ENCODE results near the gene MFGE8. TPM values are rescaled to one million over a fixed set of nuclear protein-coding genes. Genes with fewer than 3 reads are reported as not detected.
"Not testable (repeated sequence)": the region's sequence is repeated elsewhere in the genome, so short reads cannot be mapped to it uniquely, and the experiment has no call there.

The MFGE8 gene
- 83.7 TPM for polyA plus RNA-seq (2012; ENCODE audit: insufficient read depth, insufficient read length)

- DNase-seq (ENCODE audit: low read depth, low spot score), result peak; percentile 73
- peak within 1 kb of the TSS; percentile 73 for H3K4me3 ChIP-seq (ENCODE audit: low read length)
Observed at GRCh38 chr15:88913017-88913849, at the start of gene MFGE8. Gene MFGE8, minus strand, starts transcription at chr15:88913379. Its CDS starts 60 bp downstream, at chr15:88913319.

- no peak for DNase-seq (ENCODE audit: low read depth, low spot score)
Observed at GRCh38 chr15:88959445-88959844, 46.3 kb upstream of the MFGE8 start.

GRCh38 chr15:88956906-88957305 is 43.7 kb upstream of the MFGE8 start:
- no peak overlapping the region for H3K4me3 ChIP-seq (ENCODE audit: low read length)
- DNase-seq (ENCODE audit: low read depth, low spot score), result no peak

More at GRCh38 chr15:88959445-88959844, 46.3 kb upstream of the MFGE8 start:
- no peak overlapping the region for H3K4me3 ChIP-seq (ENCODE audit: low read length)

- no peak overlapping the region for H3K4me3 ChIP-seq (ENCODE audit: low read length)
Observed at GRCh38 chr15:88956263-88956662, 43.1 kb upstream of the MFGE8 start.

GRCh38 chr15:88954431-88955277 is 41.5 kb upstream of the MFGE8 start:
- H3K4me3 ChIP-seq (ENCODE audit: low read length), result no peak overlapping the region
- DNase-seq (ENCODE audit: low read depth, low spot score), result no peak

More at GRCh38 chr15:88956263-88956662, 43.1 kb upstream of the MFGE8 start:
- DNase-seq (ENCODE audit: low read depth, low spot score), result no peak

- no peak for DNase-seq (ENCODE audit: low read depth, low spot score)
- no peak overlapping the region for H3K4me3 ChIP-seq (ENCODE audit: low read length)
Observed at GRCh38 chr15:88950600-88951160, 37.5 kb upstream of the MFGE8 start.

- no peak for DNase-seq (ENCODE audit: low read depth, low spot score)
- H3K4me3 ChIP-seq (ENCODE audit: low read length), result no peak overlapping the region
Observed at GRCh38 chr15:88949734-88950400, 36.7 kb upstream of the MFGE8 start.

GRCh38 chr15:88940110-88940675 is 27.0 kb upstream of the MFGE8 start:
- DNase-seq (ENCODE audit: low read depth, low spot score), result no peak
- H3K4me3 ChIP-seq (ENCODE audit: low read length), result no peak overlapping the region

GRCh38 chr15:88939486-88939806 is 26.3 kb upstream of the MFGE8 start:
- no peak overlapping the region for H3K4me3 ChIP-seq (ENCODE audit: low read length)
- DNase-seq (ENCODE audit: low read depth, low spot score), result no peak

GRCh38 chr15:88938802-88939485 is 25.8 kb upstream of the MFGE8 start:
- H3K4me3 ChIP-seq (ENCODE audit: low read length), result no peak overlapping the region

GRCh38 chr15:88934449-88934848 is 21.3 kb upstream of the MFGE8 start:
- DNase-seq (ENCODE audit: low read depth, low spot score), result not testable (repeated sequence)

More at GRCh38 chr15:88938802-88939485, 25.8 kb upstream of the MFGE8 start:
- DNase-seq (ENCODE audit: low read depth, low spot score), result no peak

GRCh38 chr15:88932875-88933330 is 19.7 kb upstream of the MFGE8 start:
- DNase-seq (ENCODE audit: low read depth, low spot score), result no peak
- H3K4me3 ChIP-seq (ENCODE audit: low read length), result no peak overlapping the region

More at GRCh38 chr15:88934449-88934848, 21.3 kb upstream of the MFGE8 start:
- not testable (repeated sequence) for H3K4me3 ChIP-seq (ENCODE audit: low read length)

- no peak for DNase-seq (ENCODE audit: low read depth, low spot score)
Observed at GRCh38 chr15:88932271-88932874, 19.2 kb upstream of the MFGE8 start.

GRCh38 chr15:88930579-88930978 is 17.4 kb upstream of the MFGE8 start:
- H3K4me3 ChIP-seq (ENCODE audit: low read length), result no peak overlapping the region
- no peak for DNase-seq (ENCODE audit: low read depth, low spot score)

More at GRCh38 chr15:88932271-88932874, 19.2 kb upstream of the MFGE8 start:
- H3K4me3 ChIP-seq (ENCODE audit: low read length), result no peak overlapping the region

- DNase-seq (ENCODE audit: low read depth, low spot score); H3K4me3 ChIP-seq (ENCODE audit: low read length): not testable (repeated sequence)
Observed at GRCh38 chr15:88929358-88930098, 16.3 kb upstream of the MFGE8 start.

GRCh38 chr15:88928192-88928591 is 15.0 kb upstream of the MFGE8 start:
- H3K4me3 ChIP-seq (ENCODE audit: low read length); DNase-seq (ENCODE audit: low read depth, low spot score): not testable (repeated sequence)

GRCh38 chr15:88925648-88926047 is 12.5 kb upstream of the MFGE8 start:
- DNase-seq (ENCODE audit: low read depth, low spot score); H3K4me3 ChIP-seq (ENCODE audit: low read length): not testable (repeated sequence)
